ENCODE measurements around the gene CBLN3. TPM values are rescaled to one million over a fixed set of nuclear protein-coding genes. Genes with fewer than 3 reads are reported as not detected.

CBLN3 gene
- total and polyA plus RNA-seq, 9 of the 15 experiments (the other 6 are each of a cell fraction or from before 2014, with no cell fraction given) = 0.05 to 0.59 (median 0.26) TPM; not detected in 1

DNA sequence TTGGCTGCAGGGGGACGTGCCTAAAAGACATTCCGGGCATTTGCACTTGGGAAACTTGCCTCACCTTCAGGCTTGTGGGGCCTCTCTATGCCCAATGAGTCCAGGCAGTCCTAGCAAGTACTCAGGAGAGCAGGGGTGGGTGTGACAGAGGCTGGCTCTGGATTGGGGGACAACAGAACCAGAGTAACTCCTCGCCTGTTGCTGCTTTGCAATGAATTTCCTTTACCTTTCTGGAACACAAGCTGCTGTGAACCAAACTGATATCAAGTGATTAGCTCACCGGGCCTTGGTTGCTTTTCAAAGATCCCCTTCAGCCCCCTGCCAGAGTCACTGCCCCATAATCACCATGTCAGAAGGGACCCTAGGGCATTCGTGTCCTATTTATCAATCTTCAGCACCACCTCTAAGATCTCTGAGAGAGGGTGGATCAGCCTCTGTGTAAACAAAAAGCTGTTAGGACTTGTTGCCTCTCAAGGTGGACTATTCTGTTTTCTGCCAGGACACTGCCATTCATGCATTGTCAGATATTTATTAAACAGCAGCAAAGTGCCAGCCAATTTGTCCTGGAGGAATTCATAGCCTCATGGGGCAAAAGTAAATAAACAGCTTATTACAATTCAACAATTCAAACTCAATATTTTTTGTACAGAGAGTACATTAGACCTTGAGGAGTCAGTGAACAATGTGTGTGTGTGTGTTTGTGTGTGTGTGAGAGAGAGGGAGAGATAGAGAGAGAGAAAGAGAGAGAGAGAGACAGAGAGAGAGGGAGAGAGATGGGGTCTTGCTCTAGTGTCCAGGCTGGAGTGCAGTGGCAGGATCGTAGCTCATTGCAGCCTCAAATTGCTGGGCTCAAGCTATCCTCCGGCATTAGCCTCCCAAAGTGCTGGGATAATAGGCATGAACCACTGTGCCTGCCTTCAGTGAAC is 50.2 kb downstream of the CBLN3 start:
- CTCF ChIA-PET (ENCODE audit: low intra/inter-chr PET ratio) = no interaction called here
- 48% methylated on average over 6 of the region's 7 CpGs for WGBS (ENCODE audit: insufficient coverage, low coverage, missing lambda C conversion rate)
- no peak for FAIRE-seq

GRCh38 chr14:24378327-24378726 is 51.1 kb downstream of the CBLN3 start:
- Histone ChIP-seq H3K4me3 (no peak overlapping the region), H3K36me3 (ENCODE audit: control insufficient read depth, insufficient read depth, low read length) (no peaks in the 10 kb centered on the region), H3K27ac (ENCODE audit: extremely low read depth, low read depth, low read length) (peak overlapping the region; percentile 30; the same call in 1 of the 3 replicates), H3K27me3 (ENCODE audit: control insufficient read depth in 2 of 2, insufficient read depth in 2 of 2, low read length in 2 of 2) (no peaks in the 10 kb centered on the region), H3K4me1 (replicated peaks in 1 of 2; ENCODE audit: control insufficient read depth in 2 of 2, insufficient read depth in 2 of 2, low read length in 2 of 2) (peaks cover 18 to 24% of the 10 kb centered on the region in 2 experiments), H3K79me2 (ENCODE audit: control insufficient read depth, insufficient read depth, low read length) (no peaks in the 10 kb centered on the region), H3K9me1 (ENCODE audit: control insufficient read depth, insufficient read depth, low read length) (no peaks in the 10 kb centered on the region), H3K4me2 (ENCODE audit: insufficient read depth, low read length) (peak overlapping the region; percentile 58), H2AFZ (ENCODE audit: low read depth, low read length) (peak overlapping the region; percentile 72; the same call in 1 of the 2 replicates), H3K9me3 (replicated peaks; ENCODE audit: control insufficient read depth, insufficient read depth, low read depth, low read length) (no peaks in the 10 kb centered on the region), H4K20me1 (replicated peaks; ENCODE audit: control insufficient read depth, insufficient read depth, low read length) (no peaks in the 10 kb centered on the region), H3K9ac (ENCODE audit: insufficient read depth in 1 of 2, low read depth in 2 of 2, low read length in 2 of 2) (peak overlapping the region; percentile 25 to 41; a peak in 3 of 4 replicates)
- in situ Hi-C loops (cut with MboI) = no loop called here
- POLR2A ChIA-PET = interaction anchor here (0.9 to 1.6 kb wide), 3 partner anchors 12 to 56 kb away, joined by 4 to 5 read pairs (median 4); no protein-coding TSS in a partner anchor
- peak; percentile 42 for ATAC-seq
- no TSS peak for BruUV-seq (replicated peaks)
- FAIRE-seq = peak; percentile 78
- DNase-seq (ENCODE audit: extremely low read depth in 1 of 4, low spot score in 3 of 4) = peak; percentile 31 to 58 (median 43)
- intact Hi-C loops (cut with micrococcal nuclease) = no loop called here
- CTCF ChIA-PET (ENCODE audit: low intra/inter-chr PET ratio) = no interaction called here
- TF ChIP-seq ZBTB7A (IDR thresholded peaks at IDR 0.05; ENCODE audit: borderline replicate concordance, control insufficient read depth, low read depth, low read length) (peak; percentile 24; the same call in 1 of the 2 replicates), RUNX1 (IDR thresholded peaks at IDR 0.05; ENCODE audit: low read depth) (no peak), ZNF316 (IDR thresholded peaks at IDR 0.05) (peak; percentile 50; the same call in 1 of the 2 replicates), CBFA2T3 (IDR thresholded peaks at IDR 0.05) (peak; percentile 55), MAFF (IDR thresholded peaks at IDR 0.05; ENCODE audit: low read length) (no peak), ESRRA (IDR thresholded peaks at IDR 0.05; ENCODE audit: borderline replicate concordance, low read depth) (no peak), NCOA4 (IDR thresholded peaks at IDR 0.05; ENCODE audit: partially characterized antibody) (no peak)
- WGBS (ENCODE audit: insufficient coverage, low coverage, missing lambda C conversion rate) = 5% methylated on average over 3 of the region's 3 CpGs

More for the DNA sequence above, 50.2 kb downstream of the CBLN3 start:
- H2AFZ ChIP-seq (ENCODE audit: low read depth, low read length) = peak overlapping the region; percentile 8; the same call in 1 of the 2 replicates
- H3K4me3 ChIP-seq = no peak overlapping the region
- POLR2A ChIA-PET = interaction anchor here (0.6 to 1.6 kb wide), 4 partner anchors 9 to 820 kb away, joined by 4 to 6 read pairs (median 4); no protein-coding TSS in a partner anchor
- no peaks in the 10 kb centered on the region for H3K9me1 ChIP-seq (ENCODE audit: control insufficient read depth, insufficient read depth, low read length)
- no peaks in the 10 kb centered on the region for H4K20me1 ChIP-seq (replicated peaks; ENCODE audit: control insufficient read depth, insufficient read depth, low read length)
- DNase-seq (ENCODE audit: extremely low read depth in 1 of 4, low spot score in 3 of 4) (no peak), ATAC-seq (no peak)
- H3K79me2 ChIP-seq (ENCODE audit: control insufficient read depth, insufficient read depth, low read length) = no peaks in the 10 kb centered on the region
- no peaks in the 10 kb centered on the region for H3K9me3 ChIP-seq (replicated peaks; ENCODE audit: control insufficient read depth, insufficient read depth, low read depth, low read length)
- H3K27me3 ChIP-seq (ENCODE audit: control insufficient read depth in 2 of 2, insufficient read depth in 2 of 2, low read length in 2 of 2) = no peaks in the 10 kb centered on the region
- H3K4me2 ChIP-seq (ENCODE audit: insufficient read depth, low read length) = no peak overlapping the region
- H3K9ac ChIP-seq (ENCODE audit: insufficient read depth in 1 of 2, low read depth in 2 of 2, low read length in 2 of 2) = no peak overlapping the region
- H3K36me3 ChIP-seq (ENCODE audit: control insufficient read depth, insufficient read depth, low read length) = no peaks in the 10 kb centered on the region
- TF ChIP-seq GATA2 (CRISPR knock-in tag; IDR thresholded peaks at IDR 0.05) = no peak
- TF ChIP-seq ZNF121 (CRISPR knock-in tag; conservative IDR thresholded peaks at IDR 0.05) = 0 out of 2 replicates have a peak, but pooled peaks have one; percentile 34
- intact Hi-C loops (cut with micrococcal nuclease) = no loop called here
- in situ Hi-C loops (cut with MboI) = no loop called here
- peaks cover 18 to 24% of the 10 kb centered on the region in 2 experiments for H3K4me1 ChIP-seq (replicated peaks in 1 of 2; ENCODE audit: control insufficient read depth in 2 of 2, insufficient read depth in 2 of 2, low read length in 2 of 2)
- BruUV-seq (replicated peaks) = no TSS peak
- H3K27ac ChIP-seq (ENCODE audit: extremely low read depth, low read depth, low read length) = no peak overlapping the region
